HL-60 (cell line): ENCODE measurements around the gene MYO9B.
A peak's percentile ranks its signal among the peaks of the same experiment; 100 is the strongest.
"Not testable (repeated sequence)": the region's sequence is repeated elsewhere in the genome, so short reads cannot be mapped to it uniquely, and the experiment has no call there.

ENCODE experiments used
- DNase-seq, 2 experiments: peaks; one replicate each; pipeline ENCODE4 v3.0.0-alpha.2; 2010 to 2020; ENCODE audit warnings: low read depth in 1 of 2, low spot score in 1 of 2
- H3K27ac ChIP-seq: fragments of 250-450 bp; sonication (Bioruptor Pico); replicated peaks from 2 replicates; pipeline ENCODE4 v1.5.1; 2020; ENCODE audit warnings: mild to moderate bottlenecking, moderate library complexity
- H3K27me3 ChIP-seq: fragments of 250-450 bp; sonication (Bioruptor Pico); 2 replicates; pipeline ENCODE4 v1.5.1; 2021; ENCODE audit warnings: mild to moderate bottlenecking, moderate library complexity; ENCODE audit not compliant: insufficient read depth, poor library complexity, severe bottlenecking
- H3K4me3 ChIP-seq: replicated peaks from 2 replicates; pipeline ENCODE4 v1.5.1; 2011; ENCODE audit warnings: mild to moderate bottlenecking, control low read depth, low read length; ENCODE audit not compliant: insufficient read depth
- GABPA ChIP-seq: IDR thresholded peaks from 2 replicates; pipeline ENCODE4 v1.6.1; 2012; ENCODE audit warnings: low read depth
- POLR2AphosphoS5 ChIP-seq: IDR thresholded peaks from 2 replicates; pipeline ENCODE4 v1.6.1; 2012; ENCODE audit warnings: low read depth
- SPI1 ChIP-seq: IDR thresholded peaks from 2 replicates; pipeline ENCODE4 v1.6.1; 2012; ENCODE audit warnings: low read depth, mild to moderate bottlenecking, borderline replicate concordance
- TF ChIP-seq, protein P1 (sequence below): IDR thresholded peaks from 2 replicates; pipeline ENCODE4 v1.6.1; 2012; ENCODE audit warnings: low read depth; ENCODE audit not compliant: insufficient replicate concordance
- TF ChIP-seq, protein P2 (sequence below): IDR thresholded peaks from one replicate; pipeline ENCODE4 v1.5.1; 2011; ENCODE audit warnings: low read length, control low read depth, inconsistent platforms; ENCODE audit not compliant: insufficient read depth

Gene MYO9B

DNA sequence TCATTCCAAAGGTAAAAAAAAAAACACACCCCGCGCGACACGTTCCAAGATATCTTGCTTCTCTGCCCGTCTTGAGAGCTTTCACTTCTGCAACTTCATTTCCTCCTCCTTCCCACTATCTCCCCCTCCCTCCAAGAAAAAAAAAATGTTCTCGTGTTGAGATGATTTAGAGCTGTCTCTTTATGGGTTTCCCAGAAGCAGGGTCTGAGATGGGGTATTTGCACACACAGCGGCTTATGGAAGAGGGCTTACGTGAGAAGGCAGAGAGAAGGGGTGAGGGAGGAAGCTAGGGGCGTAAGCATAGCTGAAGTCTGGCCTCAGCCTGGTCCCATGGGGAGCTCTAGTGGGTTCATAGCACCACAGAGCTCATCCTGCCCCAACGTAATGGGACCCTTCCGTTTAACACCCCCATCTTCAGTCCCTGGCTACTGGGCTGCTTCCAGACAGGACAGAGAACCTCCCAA is 108.3 kb downstream of the MYO9B start:
- TF ChIP-seq SPI1 (no peak), GABPA (no peak), POLR2AphosphoS5 (no peak)
- TF ChIP-seq, protein P1, sequence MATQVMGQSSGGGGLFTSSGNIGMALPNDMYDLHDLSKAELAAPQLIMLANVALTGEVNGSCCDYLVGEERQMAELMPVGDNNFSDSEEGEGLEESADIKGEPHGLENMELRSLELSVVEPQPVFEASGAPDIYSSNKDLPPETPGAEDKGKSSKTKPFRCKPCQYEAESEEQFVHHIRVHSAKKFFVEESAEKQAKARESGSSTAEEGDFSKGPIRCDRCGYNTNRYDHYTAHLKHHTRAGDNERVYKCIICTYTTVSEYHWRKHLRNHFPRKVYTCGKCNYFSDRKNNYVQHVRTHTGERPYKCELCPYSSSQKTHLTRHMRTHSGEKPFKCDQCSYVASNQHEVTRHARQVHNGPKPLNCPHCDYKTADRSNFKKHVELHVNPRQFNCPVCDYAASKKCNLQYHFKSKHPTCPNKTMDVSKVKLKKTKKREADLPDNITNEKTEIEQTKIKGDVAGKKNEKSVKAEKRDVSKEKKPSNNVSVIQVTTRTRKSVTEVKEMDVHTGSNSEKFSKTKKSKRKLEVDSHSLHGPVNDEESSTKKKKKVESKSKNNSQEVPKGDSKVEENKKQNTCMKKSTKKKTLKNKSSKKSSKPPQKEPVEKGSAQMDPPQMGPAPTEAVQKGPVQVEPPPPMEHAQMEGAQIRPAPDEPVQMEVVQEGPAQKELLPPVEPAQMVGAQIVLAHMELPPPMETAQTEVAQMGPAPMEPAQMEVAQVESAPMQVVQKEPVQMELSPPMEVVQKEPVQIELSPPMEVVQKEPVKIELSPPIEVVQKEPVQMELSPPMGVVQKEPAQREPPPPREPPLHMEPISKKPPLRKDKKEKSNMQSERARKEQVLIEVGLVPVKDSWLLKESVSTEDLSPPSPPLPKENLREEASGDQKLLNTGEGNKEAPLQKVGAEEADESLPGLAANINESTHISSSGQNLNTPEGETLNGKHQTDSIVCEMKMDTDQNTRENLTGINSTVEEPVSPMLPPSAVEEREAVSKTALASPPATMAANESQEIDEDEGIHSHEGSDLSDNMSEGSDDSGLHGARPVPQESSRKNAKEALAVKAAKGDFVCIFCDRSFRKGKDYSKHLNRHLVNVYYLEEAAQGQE = no peak
- TF ChIP-seq, protein P2, sequence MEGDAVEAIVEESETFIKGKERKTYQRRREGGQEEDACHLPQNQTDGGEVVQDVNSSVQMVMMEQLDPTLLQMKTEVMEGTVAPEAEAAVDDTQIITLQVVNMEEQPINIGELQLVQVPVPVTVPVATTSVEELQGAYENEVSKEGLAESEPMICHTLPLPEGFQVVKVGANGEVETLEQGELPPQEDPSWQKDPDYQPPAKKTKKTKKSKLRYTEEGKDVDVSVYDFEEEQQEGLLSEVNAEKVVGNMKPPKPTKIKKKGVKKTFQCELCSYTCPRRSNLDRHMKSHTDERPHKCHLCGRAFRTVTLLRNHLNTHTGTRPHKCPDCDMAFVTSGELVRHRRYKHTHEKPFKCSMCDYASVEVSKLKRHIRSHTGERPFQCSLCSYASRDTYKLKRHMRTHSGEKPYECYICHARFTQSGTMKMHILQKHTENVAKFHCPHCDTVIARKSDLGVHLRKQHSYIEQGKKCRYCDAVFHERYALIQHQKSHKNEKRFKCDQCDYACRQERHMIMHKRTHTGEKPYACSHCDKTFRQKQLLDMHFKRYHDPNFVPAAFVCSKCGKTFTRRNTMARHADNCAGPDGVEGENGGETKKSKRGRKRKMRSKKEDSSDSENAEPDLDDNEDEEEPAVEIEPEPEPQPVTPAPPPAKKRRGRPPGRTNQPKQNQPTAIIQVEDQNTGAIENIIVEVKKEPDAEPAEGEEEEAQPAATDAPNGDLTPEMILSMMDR = no peak
- Histone ChIP-seq H3K27ac (no peak overlapping the region), H3K4me3 (no peak overlapping the region), H3K27me3 (no peaks in the 10 kb centered on the region)
- peak in 1 of 2 experiments; percentile 15 for DNase-seq

DNA sequence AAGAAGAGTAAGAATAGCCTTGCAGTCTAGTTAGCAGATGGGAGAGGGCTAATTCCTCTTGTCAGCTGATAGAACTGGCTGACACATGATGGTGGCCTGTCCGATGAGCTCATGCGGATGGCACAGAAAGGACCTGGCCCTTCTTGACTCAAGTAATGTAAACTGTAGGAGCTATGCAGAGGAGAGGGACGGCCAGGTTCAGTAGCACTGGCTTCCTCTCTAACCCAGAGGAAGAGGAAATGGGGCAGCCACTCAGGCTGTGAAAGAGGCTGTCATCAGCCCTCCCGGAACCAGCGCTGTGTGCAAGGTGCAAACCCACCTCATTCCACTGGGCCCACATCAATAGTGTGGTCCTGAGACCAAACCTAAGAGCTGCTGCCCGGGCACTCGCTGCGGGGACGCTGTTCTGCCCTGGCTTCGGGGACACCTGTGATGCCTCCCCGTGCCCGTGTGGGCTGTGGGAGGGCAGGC is 108.8 kb downstream of the MYO9B start:
- Histone ChIP-seq H3K4me3 (no peak overlapping the region), H3K27me3 (no peaks in the 10 kb centered on the region), H3K27ac (no peak overlapping the region)
- no peak for DNase-seq
- TF ChIP-seq, protein P2 = no peak
- TF ChIP-seq, protein P1 = no peak
- TF ChIP-seq POLR2AphosphoS5 = no peak
- no peak for TF ChIP-seq GABPA
- no peak for TF ChIP-seq SPI1

DNA sequence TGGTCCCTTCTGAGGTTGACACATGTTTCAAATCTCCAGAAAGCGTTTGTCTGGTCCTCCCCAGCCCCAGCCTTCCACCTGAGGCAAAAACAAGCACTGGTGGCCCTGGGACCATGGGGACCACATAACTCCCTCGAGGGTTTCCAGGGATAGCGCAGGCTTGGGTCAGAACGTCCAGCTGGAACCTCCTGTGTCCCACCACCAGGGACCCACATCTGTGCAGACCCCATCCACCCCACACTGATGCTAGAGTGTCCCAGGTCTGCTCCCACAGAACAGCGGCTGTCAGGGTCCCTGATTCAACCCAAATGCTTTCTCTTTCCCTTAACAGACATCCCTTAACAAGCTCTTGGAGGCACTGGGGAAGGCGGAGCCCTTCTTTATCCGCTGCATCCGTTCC is 110.0 kb downstream of the MYO9B start:
- H3K27me3 ChIP-seq = no peaks in the 10 kb centered on the region
- no peak overlapping the region for H3K27ac ChIP-seq
- H3K4me3 ChIP-seq = no peak overlapping the region
- DNase-seq = no peak
- TF ChIP-seq POLR2AphosphoS5 (no peak), SPI1 (no peak), GABPA (no peak)
- TF ChIP-seq, protein P2 = no peak
- TF ChIP-seq, protein P1 = no peak

DNA sequence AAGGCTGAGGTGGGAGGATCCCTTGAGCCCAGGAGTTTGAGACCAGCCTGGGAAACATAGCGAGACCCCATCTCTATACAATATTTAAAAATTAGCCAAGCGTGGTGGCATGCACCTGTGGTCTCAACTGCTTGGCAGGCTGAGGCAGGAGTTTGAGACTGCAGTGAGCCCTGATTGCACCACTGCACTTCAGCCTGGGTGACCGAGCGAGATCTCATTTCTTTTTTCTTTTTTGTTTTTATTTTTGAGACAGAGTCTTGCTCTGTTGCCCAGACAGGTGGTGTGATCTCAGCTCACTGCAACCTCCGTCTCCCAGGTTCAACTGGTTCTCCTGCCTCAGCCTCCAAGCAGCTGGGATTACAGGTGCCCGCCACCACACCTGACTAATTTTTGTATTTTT is 116.2 kb downstream of the MYO9B start:
- H3K27ac ChIP-seq, DNase-seq, H3K4me3 ChIP-seq, H3K27me3 ChIP-seq: not testable (repeated sequence)
